CD14-positive monocyte (primary cell): ENCODE results near the gene MFNG. TPM values are rescaled to one million over a fixed set of nuclear protein-coding genes. Genes with fewer than 3 reads are reported as not detected.
A peak's percentile ranks its signal among the peaks of the same experiment; 100 is the strongest.

Experiments used
- DNase-seq, 3 donors: peaks; one replicate each; pipeline ENCODE4 v3.0.0-alpha.2; 2011 to 2022
- H2AFZ ChIP-seq: 2 replicates; pipeline ENCODE4 v1.6.0; 2012; ENCODE audit warnings: mild to moderate bottlenecking, low read depth, low read length, inconsistent platforms; ENCODE audit not compliant: insufficient read depth, poor library complexity, severe bottlenecking
- H3K27ac ChIP-seq, 2 donors: 1 replicate in 1 of 2; 2 replicates in 1 of 2; pipeline ENCODE4 v1.5.1; 2012 to 2013; ENCODE audit warnings: low read length in 2 of 2, control low read depth in 1 of 2, inconsistent platforms in 1 of 2, low read depth in 1 of 2, mild to moderate bottlenecking in 1 of 2
- H3K27me3 ChIP-seq, 2 donors: one replicate each; pipeline versions ENCODE4 v1.6.0 to v1.6.1; 2011 to 2013; ENCODE audit warnings: low read length in 2 of 2; ENCODE audit not compliant: control insufficient read depth in 2 of 2, insufficient read depth in 2 of 2
- H3K36me3 ChIP-seq, 2 donors: replicated peaks in 1 of 2; 1 replicate in 1 of 2; 2 replicates in 1 of 2; pipeline versions ENCODE4 v1.5.1 to v1.6.1; 2012 to 2013; ENCODE audit warnings: low read length in 2 of 2, control low read depth in 1 of 2, inconsistent platforms in 1 of 2, mild to moderate bottlenecking in 1 of 2; ENCODE audit not compliant: insufficient read depth in 2 of 2, control insufficient read depth in 1 of 2
- H3K4me1 ChIP-seq, 2 donors: 1 replicate in 1 of 2; 2 replicates in 1 of 2; pipeline versions ENCODE4 v1.5.1 to v1.6.1; 2012 to 2013; ENCODE audit warnings: low read length in 2 of 2, control low read depth in 1 of 2, inconsistent platforms in 1 of 2, mild to moderate bottlenecking in 1 of 2, moderate library complexity in 1 of 2; ENCODE audit not compliant: insufficient read depth in 2 of 2, control insufficient read depth in 1 of 2
- H3K4me2 ChIP-seq: replicated peaks from 2 replicates; pipeline ENCODE3; 2012; ENCODE audit warnings: low read length, moderate library complexity, mild to moderate bottlenecking; ENCODE audit not compliant: poor library complexity, severe bottlenecking; ENCODE audit errors: extremely low read depth
- H3K4me3 ChIP-seq, 3 experiments: fragments of 200-600 bp in 1 of 3; sonication (generic) in 1 of 3; replicated peaks in 1 of 3; 1 replicate in 2 of 3; 2 replicates in 1 of 3; pipeline ENCODE4 v1.5.1; 2011 to 2013; ENCODE audit warnings: low read length in 3 of 3, mild to moderate bottlenecking in 3 of 3, control low read depth in 2 of 3, low read depth in 2 of 3, inconsistent platforms in 1 of 3, moderate library complexity in 1 of 3
- H3K79me2 ChIP-seq: 2 replicates; pipeline ENCODE4 v1.6.0; 2012; ENCODE audit warnings: mild to moderate bottlenecking, control low read depth, inconsistent platforms, low read length, moderate library complexity; ENCODE audit not compliant: insufficient read depth
- H3K9ac ChIP-seq: 2 replicates; pipeline ENCODE4 v1.6.0; 2017; ENCODE audit warnings: low read length, mild to moderate bottlenecking; ENCODE audit not compliant: insufficient read depth, poor library complexity, severe bottlenecking
- H3K9me3 ChIP-seq, 2 donors: replicated peaks in 1 of 2; 1 replicate in 1 of 2; 2 replicates in 1 of 2; pipeline versions ENCODE4 v1.5.1 to v1.6.1; 2012 to 2013; ENCODE audit warnings: low read length in 2 of 2, control low read depth in 1 of 2; ENCODE audit not compliant: control insufficient read depth in 1 of 2, insufficient read depth in 1 of 2
- H4K20me1 ChIP-seq: 2 replicates; pipeline ENCODE4 v1.6.0; 2012; ENCODE audit warnings: mild to moderate bottlenecking, low read length, control low read depth, moderate library complexity; ENCODE audit not compliant: insufficient read depth
- H3K27ac Mint-ChIP-seq, 7 donors: one replicate each; pipeline ENCODE4 v1.8.0; 2020; ENCODE audit warnings: mild to moderate bottlenecking in 7 of 7, mixed read lengths in 7 of 7, moderate library complexity in 6 of 7, inconsistent platforms in 2 of 7
- H3K27me3 Mint-ChIP-seq, 3 donors: one replicate each; pipeline ENCODE4 v1.8.0; 2021 to 2022; ENCODE audit warnings: low read depth in 3 of 3, mild to moderate bottlenecking in 3 of 3, mixed read lengths in 3 of 3, moderate library complexity in 3 of 3, inconsistent platforms in 1 of 3
- H3K36me3 Mint-ChIP-seq, 2 donors: one replicate each; pipeline ENCODE4 v1.8.0; 2020; ENCODE audit warnings: mixed read lengths in 2 of 2, inconsistent platforms in 1 of 2, mild to moderate bottlenecking in 1 of 2
- H3K4me1 Mint-ChIP-seq: one replicate; pipeline ENCODE4 v1.8.0; 2020; ENCODE audit warnings: mild to moderate bottlenecking, mixed read lengths
- H3K4me3 Mint-ChIP-seq, 2 donors: one replicate each; pipeline ENCODE4 v1.8.0; 2020; ENCODE audit warnings: mild to moderate bottlenecking in 2 of 2, mixed read lengths in 2 of 2, moderate library complexity in 1 of 2
- H3K9me3 Mint-ChIP-seq, 7 donors: one replicate each; pipeline ENCODE4 v1.8.0; 2020 to 2022; ENCODE audit warnings: mixed read lengths in 7 of 7, mild to moderate bottlenecking in 6 of 7, moderate library complexity in 6 of 7, inconsistent platforms in 2 of 7
- CTCF ChIP-seq: fragments of 200-600 bp; IDR thresholded peaks from one replicate; pipeline ENCODE4 v1.8.0; 2022; ENCODE audit warnings: antibody characterized with exemption, mild to moderate bottlenecking
- WGBS: methylation state at CpG from one replicate; pipeline ENCODE4 v1.1.5; 2013; ENCODE audit warnings: missing lambda C conversion rate; ENCODE audit not compliant: insufficient coverage; 5-methylcytosine and 5-hydroxymethylcytosine counted together
- intact Hi-C, 2 donors: fragments of 100-400 bp; cut with micrococcal nuclease; formaldehyde crosslinking; loops; one replicate each; pipeline versions ENCODE4 v1.15.0 to v1.15.1; 2023
- polyA plus RNA-seq, 3 donors: library from polyadenylated mRNA; depleted of rRNA in 1 of 3; unstranded in 2 of 3; stranded (reverse) in 1 of 3; fragments of 300-500 nt in 2 of 3; fragments of >200 nt in 1 of 3; fragmentation: Illumina TruSeq in 2 of 3; gene quantifications; 1 replicate in 2 of 3; 2 replicates in 1 of 3; pipeline ENCODE4 v1.2.3, GENCODE V29; 2012 to 2021

The MFNG gene
- polyA plus RNA-seq, 3 donors, result 84.1 to 196 (median 181) TPM

GRCh38 chr22:37442537-37442936, 43.6 kb downstream of the MFNG start:
- Histone ChIP-seq H3K9ac (no peak overlapping the region), H3K27me3 (peaks cover 0 to 9% of the 10 kb centered on the region in 2 donors), H3K4me1 (peaks cover 21 to 31% of the 10 kb centered on the region in 2 donors), H2AFZ (no peak overlapping the region), H3K9me3 (peaks cover 5 to 7% of the 10 kb centered on the region in 2 donors), H3K4me2 (no peak overlapping the region), H3K36me3 (no peaks in the 10 kb centered on the region), H3K4me3 (no peak overlapping the region), H4K20me1 (no peaks in the 10 kb centered on the region), H3K79me2 (no peaks in the 10 kb centered on the region), H3K27ac (no peak overlapping the region)
- 0% methylated on average over 1 of the region's 2 CpGs for WGBS
- H3K9me3 Mint-ChIP-seq, result peaks cover 3 to 13% (median 11%) of the 10 kb centered on the region in 7 donors
- H3K36me3 Mint-ChIP-seq, result peaks cover 0 to 2% of the 10 kb centered on the region in 2 donors
- peak overlapping the region in 1 of 2 donors; percentile 7 for H3K4me3 Mint-ChIP-seq
- H3K27ac Mint-ChIP-seq, result no peak overlapping the region
- peaks cover 25% of the 10 kb centered on the region for H3K4me1 Mint-ChIP-seq
- DNase-seq, result peak in 2 of 3 donors; percentile 37 to 38
- peaks cover 23 to 32% (median 29%) of the 10 kb centered on the region in 3 donors for H3K27me3 Mint-ChIP-seq
- intact Hi-C loops, result no loop called here
- no peak for TF ChIP-seq CTCF

GRCh38 chr22:37442135-37442534, 44.0 kb downstream of the MFNG start:
- H3K4me3 ChIP-seq, result no peak overlapping the region
- H3K9me3 ChIP-seq, result peaks cover 5 to 7% of the 10 kb centered on the region in 2 donors
- TF ChIP-seq CTCF, result no peak
- no peaks in the 10 kb centered on the region for H3K36me3 ChIP-seq
- peaks cover 22 to 32% (median 27%) of the 10 kb centered on the region in 3 donors for H3K27me3 Mint-ChIP-seq
- no peak for DNase-seq
- H3K79me2 ChIP-seq, result no peaks in the 10 kb centered on the region
- H3K27me3 ChIP-seq, result peaks cover 0 to 9% of the 10 kb centered on the region in 2 donors
- no peak overlapping the region for H3K27ac ChIP-seq
- H3K36me3 Mint-ChIP-seq, result peaks cover 0 to 2% of the 10 kb centered on the region in 2 donors
- H3K9ac ChIP-seq, result no peak overlapping the region
- H3K4me2 ChIP-seq, result no peak overlapping the region
- WGBS, result 85% methylated on average over 6 of the region's 8 CpGs
- no peak overlapping the region for H3K4me3 Mint-ChIP-seq
- H3K4me1 Mint-ChIP-seq, result peaks cover 21% of the 10 kb centered on the region
- intact Hi-C loops, result no loop called here
- H2AFZ ChIP-seq, result no peak overlapping the region
- H3K4me1 ChIP-seq, result peaks cover 19 to 27% of the 10 kb centered on the region in 2 donors
- H3K9me3 Mint-ChIP-seq, result peaks cover 3 to 13% (median 11%) of the 10 kb centered on the region in 7 donors
- no peaks in the 10 kb centered on the region for H4K20me1 ChIP-seq
- H3K27ac Mint-ChIP-seq, result no peak overlapping the region
